T-helper 1 cell treated with Interleukin-12 subunit alpha and Interleukin-12 subunit beta and Interleukin-4 antibody, amounts not matched to agents 30 μg/mL and 1 μg/mL, for 36 hours (primary cell): ENCODE measurements around the gene VSX2.

Experiments used
- H3K27ac Mint-ChIP-seq: one replicate; pipeline ENCODE4 v1.8.0; 2021; ENCODE audit warnings: mild to moderate bottlenecking, mixed read lengths
- H3K27me3 Mint-ChIP-seq: one replicate; pipeline ENCODE4 v1.8.0; 2021; ENCODE audit warnings: low read depth, mixed read lengths
- H3K36me3 Mint-ChIP-seq: one replicate; pipeline ENCODE4 v1.8.0; 2021; ENCODE audit warnings: low read depth, mixed read lengths
- H3K4me1 Mint-ChIP-seq: one replicate; pipeline ENCODE4 v1.8.0; 2021; ENCODE audit warnings: low read depth, mixed read lengths
- H3K4me3 Mint-ChIP-seq: one replicate; pipeline ENCODE4 v1.8.0; 2021; ENCODE audit warnings: mild to moderate bottlenecking, moderate library complexity, mixed read lengths
- H3K9me3 Mint-ChIP-seq: one replicate; pipeline ENCODE4 v1.8.0; 2021; ENCODE audit warnings: mixed read lengths

The VSX2 gene

GRCh38 chr14:74238974-74239847, at the start of gene VSX2:
VSX2 (plus strand) TSS chr14:74239449; CDS start chr14:74239562, 113 bp downstream.
- Mint-ChIP-seq H3K9me3 (no peaks in the 10 kb centered on the region), H3K4me3 (no peak within 1 kb of the TSS), H3K27me3 (peaks cover 72% of the 10 kb centered on the region), H3K36me3 (peaks cover 2% of the 10 kb centered on the region), H3K4me1 (peaks cover 12% of the 10 kb centered on the region), H3K27ac (no peak within 1 kb of the TSS)

DNA sequence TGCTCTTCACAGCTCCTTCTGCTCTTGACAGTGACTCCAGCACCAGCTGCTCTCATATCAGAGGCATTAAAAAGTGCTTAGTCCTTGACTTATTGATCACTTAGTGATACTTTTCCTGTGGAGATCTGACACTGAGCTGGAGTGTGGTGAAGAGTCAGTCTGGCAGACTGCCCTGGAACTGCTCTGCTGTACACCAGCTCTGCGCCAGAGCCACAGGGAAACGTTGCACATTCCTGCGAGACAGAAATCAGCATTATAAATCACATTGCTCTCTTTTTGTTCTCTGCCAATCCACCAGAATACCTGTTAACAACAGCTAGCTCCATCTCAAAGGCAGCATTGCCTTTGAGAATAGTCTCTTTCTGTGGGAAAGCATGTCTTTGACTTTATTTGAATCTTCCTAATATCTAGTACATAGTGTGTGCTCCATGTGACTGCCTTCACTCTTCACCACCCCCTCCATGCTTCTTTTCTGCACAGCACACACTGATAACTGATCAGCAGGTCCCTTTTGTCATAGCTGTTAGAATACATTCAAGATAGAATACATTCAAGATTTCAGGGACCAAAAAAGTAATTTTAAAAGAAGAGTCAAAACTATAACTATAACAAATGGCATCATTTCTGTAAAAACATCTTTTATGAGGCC, 48.2 kb upstream of the VSX2 start:
- Mint-ChIP-seq H3K27ac (no peak overlapping the region), H3K4me3 (no peak overlapping the region), H3K4me1 (no peaks in the 10 kb centered on the region), H3K36me3 (peaks cover 2% of the 10 kb centered on the region), H3K27me3 (no peaks in the 10 kb centered on the region), H3K9me3 (no peaks in the 10 kb centered on the region)

GRCh38 chr14:74194506-74195274, 44.6 kb upstream of the VSX2 start:
- H3K4me1 Mint-ChIP-seq: no peaks in the 10 kb centered on the region
- peaks cover 8% of the 10 kb centered on the region for H3K36me3 Mint-ChIP-seq
- H3K27me3 Mint-ChIP-seq: no peaks in the 10 kb centered on the region
- no peaks in the 10 kb centered on the region for H3K9me3 Mint-ChIP-seq
- no peak overlapping the region for H3K4me3 Mint-ChIP-seq
- H3K27ac Mint-ChIP-seq: no peak overlapping the region

GRCh38 chr14:74195623-74196022, 43.6 kb upstream of the VSX2 start:
- Mint-ChIP-seq H3K9me3 (no peaks in the 10 kb centered on the region), H3K27ac (no peak overlapping the region), H3K27me3 (no peaks in the 10 kb centered on the region), H3K4me1 (no peaks in the 10 kb centered on the region), H3K36me3 (peaks cover 8% of the 10 kb centered on the region), H3K4me3 (no peak overlapping the region)

GRCh38 chr14:74198441-74199234, 40.6 kb upstream of the VSX2 start:
- Mint-ChIP-seq H3K27me3 (no peaks in the 10 kb centered on the region), H3K27ac (no peak overlapping the region), H3K4me1 (no peaks in the 10 kb centered on the region), H3K36me3 (peaks cover 6% of the 10 kb centered on the region), H3K9me3 (no peaks in the 10 kb centered on the region), H3K4me3 (no peak overlapping the region)

DNA sequence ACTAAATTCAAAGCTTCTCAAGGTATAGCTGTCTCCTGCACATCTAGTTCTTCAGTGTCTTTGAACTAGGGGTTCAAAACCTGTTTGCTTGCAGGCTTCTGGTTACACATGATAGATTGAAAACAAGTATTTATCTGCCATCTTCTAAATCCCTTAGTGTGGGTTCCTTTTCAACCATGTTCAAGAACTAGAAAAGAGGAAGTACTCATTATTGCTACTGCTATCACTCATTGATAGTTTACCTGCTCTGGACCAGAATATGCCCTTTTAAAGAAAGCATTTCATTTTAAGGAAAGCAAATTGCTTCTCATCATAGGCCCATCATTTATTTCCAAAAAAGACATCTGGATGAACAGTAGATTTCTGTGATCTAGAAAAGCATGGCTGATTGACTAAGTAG, 37.1 kb upstream of the VSX2 start:
- Mint-ChIP-seq H3K27me3 (no peaks in the 10 kb centered on the region), H3K9me3 (no peaks in the 10 kb centered on the region), H3K36me3 (peaks cover 6% of the 10 kb centered on the region), H3K27ac (no peak overlapping the region), H3K4me3 (no peak overlapping the region), H3K4me1 (no peaks in the 10 kb centered on the region)

GRCh38 chr14:74203639-74204038, 35.6 kb upstream of the VSX2 start:
- Mint-ChIP-seq H3K36me3 (peaks cover 6% of the 10 kb centered on the region), H3K9me3 (no peaks in the 10 kb centered on the region), H3K4me3 (no peak overlapping the region), H3K27ac (no peak overlapping the region), H3K4me1 (no peaks in the 10 kb centered on the region), H3K27me3 (no peaks in the 10 kb centered on the region)

- H3K27me3 Mint-ChIP-seq: no peaks in the 10 kb centered on the region
- no peaks in the 10 kb centered on the region for H3K36me3 Mint-ChIP-seq
- no peak overlapping the region for H3K4me3 Mint-ChIP-seq
- no peaks in the 10 kb centered on the region for H3K9me3 Mint-ChIP-seq
- H3K27ac Mint-ChIP-seq: no peak overlapping the region
- H3K4me1 Mint-ChIP-seq: no peaks in the 10 kb centered on the region
Measured at GRCh38 chr14:74204491-74204890, 34.8 kb upstream of the VSX2 start.

GRCh38 chr14:74205882-74206281, 33.4 kb upstream of the VSX2 start:
- Mint-ChIP-seq H3K9me3 (no peaks in the 10 kb centered on the region), H3K27me3 (no peaks in the 10 kb centered on the region), H3K36me3 (no peaks in the 10 kb centered on the region), H3K4me1 (no peaks in the 10 kb centered on the region), H3K4me3 (no peak overlapping the region), H3K27ac (no peak overlapping the region)

DNA sequence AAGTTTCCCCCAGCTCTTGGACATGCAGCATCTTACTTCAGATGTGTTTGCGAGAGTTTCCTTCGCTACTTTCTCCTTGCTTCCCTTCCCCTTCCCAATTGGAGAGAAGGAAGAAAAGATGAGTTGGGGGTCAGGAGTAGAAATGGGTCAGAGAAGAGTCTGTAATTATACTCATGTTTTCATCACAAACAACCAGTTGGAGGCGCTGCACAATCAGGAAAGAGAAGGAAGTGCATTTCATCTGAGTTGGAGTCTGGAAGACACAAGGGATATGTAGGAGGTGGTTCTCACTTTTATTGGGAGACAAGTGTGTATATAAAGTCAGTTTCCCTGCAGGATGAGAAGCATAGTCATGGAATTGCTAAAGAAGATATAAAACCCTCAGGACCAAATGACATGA, 31.3 kb upstream of the VSX2 start:
- H3K9me3 Mint-ChIP-seq: no peaks in the 10 kb centered on the region
- H3K36me3 Mint-ChIP-seq: no peaks in the 10 kb centered on the region
- H3K4me3 Mint-ChIP-seq: no peak overlapping the region
- no peaks in the 10 kb centered on the region for H3K4me1 Mint-ChIP-seq
- H3K27ac Mint-ChIP-seq: no peak overlapping the region
- peaks cover 3% of the 10 kb centered on the region for H3K27me3 Mint-ChIP-seq

DNA sequence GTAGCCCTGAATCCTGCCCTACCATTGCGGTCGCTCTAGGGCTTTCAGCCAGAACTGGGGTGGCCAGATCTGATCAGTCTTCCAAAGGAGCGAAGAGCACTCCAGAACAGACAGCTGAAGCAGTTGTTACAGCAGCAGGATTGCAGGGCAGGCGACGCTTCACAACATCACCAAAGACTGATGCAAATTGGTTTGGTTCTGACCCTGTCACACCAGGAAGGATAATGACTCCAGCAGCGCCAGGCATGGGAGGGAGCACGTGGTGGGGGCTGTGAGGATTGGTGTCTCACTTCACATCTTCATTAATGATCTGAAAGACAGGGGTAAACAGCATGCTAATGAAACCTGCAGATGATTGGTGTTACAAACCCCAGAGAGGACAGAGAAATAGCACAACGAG, 30.6 kb upstream of the VSX2 start:
- peaks cover 3% of the 10 kb centered on the region for H3K27me3 Mint-ChIP-seq
- no peaks in the 10 kb centered on the region for H3K9me3 Mint-ChIP-seq
- no peaks in the 10 kb centered on the region for H3K4me1 Mint-ChIP-seq
- no peak overlapping the region for H3K4me3 Mint-ChIP-seq
- no peak overlapping the region for H3K27ac Mint-ChIP-seq
- no peaks in the 10 kb centered on the region for H3K36me3 Mint-ChIP-seq

- H3K27ac Mint-ChIP-seq: no peak overlapping the region
- H3K4me3 Mint-ChIP-seq: no peak overlapping the region
- H3K4me1 Mint-ChIP-seq: no peaks in the 10 kb centered on the region
- no peaks in the 10 kb centered on the region for H3K36me3 Mint-ChIP-seq
- H3K27me3 Mint-ChIP-seq: peaks cover 11% of the 10 kb centered on the region
- H3K9me3 Mint-ChIP-seq: no peaks in the 10 kb centered on the region
Measured at GRCh38 chr14:74211945-74212580, 27.2 kb upstream of the VSX2 start.

- Mint-ChIP-seq H3K4me3 (no peak overlapping the region), H3K27ac (no peak overlapping the region), H3K9me3 (no peaks in the 10 kb centered on the region), H3K27me3 (peaks cover 19% of the 10 kb centered on the region), H3K36me3 (no peaks in the 10 kb centered on the region), H3K4me1 (no peaks in the 10 kb centered on the region)
Measured at GRCh38 chr14:74213907-74214803, 25.1 kb upstream of the VSX2 start.
